Measurements from ENCODE around the gene JMJD8.
A peak's percentile ranks its signal among the peaks of the same experiment; 100 is the strongest.
"Not testable (repeated sequence)": the region's sequence is repeated elsewhere in the genome, so short reads cannot be mapped to it uniquely, and the experiment has no call there.

Gene JMJD8

DNA sequence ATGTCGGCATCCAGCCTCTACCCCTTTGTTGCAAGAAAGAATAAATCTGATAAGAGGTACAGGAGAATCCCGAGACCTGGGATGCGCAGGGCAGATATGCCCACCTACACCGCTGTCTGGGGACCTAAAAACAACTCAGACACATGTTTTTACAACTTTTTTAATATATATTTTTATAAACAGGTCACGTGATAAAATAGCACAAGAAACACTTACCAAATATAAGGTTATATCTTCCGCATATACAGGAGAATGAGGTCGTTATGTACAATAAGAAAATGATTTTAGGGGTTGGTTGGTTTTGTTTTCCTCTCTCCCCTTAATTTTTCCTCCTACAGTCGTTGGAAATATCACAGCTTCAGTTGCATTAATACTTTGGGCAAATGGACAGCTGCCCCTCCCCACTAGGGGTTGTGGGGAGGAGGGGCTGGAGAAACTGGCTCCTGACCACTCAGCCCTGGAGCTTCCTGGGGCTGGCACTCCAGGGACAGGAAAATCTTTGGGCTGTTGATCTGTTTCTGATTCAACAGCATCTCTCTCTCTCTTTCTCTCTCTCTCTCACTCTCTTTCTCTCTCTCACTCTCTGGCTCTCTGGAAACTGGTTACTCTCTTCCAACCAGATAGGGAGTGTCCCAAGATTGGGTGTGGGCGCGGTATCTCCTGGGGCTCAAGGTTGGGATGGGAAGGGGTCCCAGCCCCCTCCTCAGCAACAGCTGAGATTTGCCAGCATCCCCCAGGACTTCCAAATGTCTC lies 8.4 kb upstream of the JMJD8 start:
- no peak for DNase-seq (ENCODE audit: extremely low read depth, low read depth)
- TF ChIP-seq CTCF (IDR thresholded peaks at IDR 0.05; ENCODE audit: low read depth, low read length), result no peak

- DNase-seq (ENCODE audit: extremely low read depth, low read depth), result not testable (repeated sequence)
Observed at GRCh38 chr16:691242-691641, 7.1 kb upstream of the JMJD8 start.

GRCh38 chr16:689175-689897 lies 5.2 kb upstream of the JMJD8 start:
- TF ChIP-seq CTCF (IDR thresholded peaks at IDR 0.05; ENCODE audit: low read depth, low read length), result no peak
- no peak for DNase-seq (ENCODE audit: extremely low read depth, low read depth)

DNA sequence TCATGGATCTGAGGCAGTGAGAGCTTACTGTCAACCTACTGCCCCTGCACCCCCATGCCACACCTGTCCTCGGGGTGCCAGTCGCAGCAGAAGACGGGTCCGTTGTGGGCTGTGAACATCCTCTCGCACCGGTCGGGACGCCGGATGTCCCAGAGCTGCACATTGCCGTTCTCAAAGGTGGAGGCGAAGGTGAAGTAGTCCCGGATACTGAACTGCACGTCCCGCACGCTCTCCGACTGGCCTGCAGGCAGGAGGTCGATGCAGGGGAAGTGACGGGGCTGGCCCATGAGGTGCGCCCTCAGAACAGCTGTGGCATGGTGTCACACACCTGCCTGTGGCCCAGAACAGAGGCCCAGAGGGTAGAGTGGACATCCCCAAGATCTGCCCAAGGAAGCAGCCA lies 3.4 kb upstream of the JMJD8 start:
- TF ChIP-seq CTCF (IDR thresholded peaks at IDR 0.05; ENCODE audit: low read depth, low read length), result no peak
- DNase-seq (ENCODE audit: extremely low read depth, low read depth), result no peak

GRCh38 chr16:686459-687260 lies 2.5 kb upstream of the JMJD8 start:
- no peak for TF ChIP-seq CTCF (IDR thresholded peaks at IDR 0.05; ENCODE audit: low read depth, low read length)
- no peak for DNase-seq (ENCODE audit: extremely low read depth, low read depth)

DNA sequence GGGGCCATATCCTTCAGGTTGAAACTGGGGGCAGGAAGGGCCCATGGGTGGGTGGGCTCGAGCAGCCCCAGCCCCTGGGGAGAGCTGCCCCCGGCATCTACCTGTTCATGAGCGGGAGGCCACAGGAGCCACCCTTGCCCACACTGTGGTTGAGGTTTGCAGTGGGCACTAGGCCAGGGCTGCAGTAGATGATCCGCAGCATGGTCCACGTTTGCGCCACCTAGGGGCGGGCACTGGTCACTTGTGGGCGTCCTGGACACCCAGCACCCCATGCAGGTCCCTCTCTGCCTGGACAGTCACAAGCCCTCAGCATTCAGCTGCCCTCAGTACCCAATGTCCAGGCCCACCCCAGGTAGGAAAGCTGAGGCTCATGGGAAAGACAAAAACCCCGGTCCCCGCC lies 1.8 kb upstream of the JMJD8 start:
- peak; percentile 35 for TF ChIP-seq CTCF (IDR thresholded peaks at IDR 0.05; ENCODE audit: low read depth, low read length)
- no peak for DNase-seq (ENCODE audit: extremely low read depth, low read depth)

DNA sequence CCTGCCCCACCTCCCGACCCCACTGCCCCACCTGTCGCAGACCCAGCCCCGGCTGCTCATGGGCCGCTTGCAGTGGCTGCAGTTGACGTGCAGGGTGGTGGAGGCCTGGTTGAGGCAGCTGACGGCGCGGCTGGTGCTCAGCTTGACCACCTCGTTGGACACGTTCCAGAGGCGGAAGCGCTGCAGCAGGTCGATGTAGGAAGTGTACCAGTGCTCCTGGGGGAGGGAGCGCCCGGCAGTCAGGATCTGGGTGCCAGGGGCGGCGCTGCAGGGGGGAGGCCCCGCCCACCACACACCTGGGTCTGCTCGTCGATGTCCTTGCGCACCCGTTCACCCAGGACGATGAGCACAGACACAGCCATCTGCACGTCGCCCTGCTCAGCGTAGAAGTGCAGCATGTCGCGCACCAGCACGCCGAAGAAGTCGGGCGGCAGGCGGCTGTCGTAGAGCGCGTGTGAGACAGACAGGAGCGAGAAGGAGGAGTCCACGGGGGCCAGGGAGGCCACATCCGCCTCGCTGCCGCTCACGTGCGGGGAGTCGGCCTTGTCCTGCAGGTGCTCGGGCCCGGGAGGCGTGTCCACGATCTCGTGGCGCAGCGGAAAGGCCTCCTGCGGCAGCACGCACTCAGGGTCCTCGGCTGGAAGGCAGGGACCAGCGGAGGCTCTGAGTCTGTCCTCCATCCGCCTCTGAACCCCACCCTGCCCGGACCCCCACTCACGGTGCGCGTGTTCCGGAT lies 995 bp upstream of the JMJD8 start:
- TF ChIP-seq CTCF (IDR thresholded peaks at IDR 0.05; ENCODE audit: low read depth, low read length), result no peak
- no peak for DNase-seq (ENCODE audit: extremely low read depth, low read depth)

Measured in AG09319 (cell line).